Keratinocyte (primary cell): ENCODE data around the gene CISD2.
"Not testable (repeated sequence)": the region's sequence is repeated elsewhere in the genome, so short reads cannot be mapped to it uniquely, and the experiment has no call there.

ENCODE experiments used
- EZH2 ChIP-seq: IDR thresholded peaks from one replicate; pipeline ENCODE4 v1.6.1; 2012; ENCODE audit warnings: inconsistent platforms, mild to moderate bottlenecking, low read length, moderate library complexity
- TF ChIP-seq, protein P1 (sequence below), 3 experiments: IDR thresholded peaks in 1 of 3; conservative IDR thresholded peaks in 1 of 3; optimal IDR thresholded peaks in 1 of 3; 2 replicates in 2 of 3; 3 replicates in 1 of 3; pipeline versions ENCODE3 to v1.5.1; 2011; ENCODE audit warnings: low read length in 3 of 3, mild to moderate bottlenecking in 3 of 3, moderate library complexity in 2 of 3, control low read depth in 1 of 3, inconsistent platforms in 1 of 3; ENCODE audit not compliant: insufficient read depth in 2 of 3; ENCODE audit errors: extremely low read depth in 1 of 3

DNA sequence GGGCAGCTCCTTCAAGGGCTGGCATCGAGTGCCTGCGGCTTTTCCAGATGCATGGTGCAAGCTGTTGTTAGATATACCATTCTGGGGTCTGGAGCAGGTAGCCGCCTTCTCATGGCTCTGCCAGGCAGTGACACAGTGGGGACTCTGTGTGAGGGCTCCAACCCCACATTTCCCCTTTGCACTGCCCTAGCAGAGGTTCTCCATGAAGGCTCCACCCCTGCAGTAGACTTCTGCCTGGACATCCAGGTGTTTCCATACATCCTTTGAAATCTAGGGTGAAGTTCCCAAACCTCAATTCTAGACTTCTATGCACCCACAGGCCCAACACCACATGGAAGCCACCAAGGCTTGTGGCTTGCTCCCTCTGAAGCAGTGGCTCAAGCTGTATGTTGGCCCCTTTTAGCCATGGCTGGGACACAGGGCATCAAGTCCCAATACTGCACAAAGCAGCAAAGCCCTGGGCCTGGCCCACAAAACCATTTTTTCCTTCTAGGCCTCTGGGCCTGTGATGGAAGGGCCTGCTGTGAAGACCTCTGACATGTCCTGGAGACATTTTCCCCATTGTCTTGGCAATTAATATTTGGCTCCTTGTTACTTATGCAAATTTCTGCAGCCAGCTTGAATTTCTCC, 8.8 kb downstream of the CISD2 start:
- TF ChIP-seq, protein P1, sequence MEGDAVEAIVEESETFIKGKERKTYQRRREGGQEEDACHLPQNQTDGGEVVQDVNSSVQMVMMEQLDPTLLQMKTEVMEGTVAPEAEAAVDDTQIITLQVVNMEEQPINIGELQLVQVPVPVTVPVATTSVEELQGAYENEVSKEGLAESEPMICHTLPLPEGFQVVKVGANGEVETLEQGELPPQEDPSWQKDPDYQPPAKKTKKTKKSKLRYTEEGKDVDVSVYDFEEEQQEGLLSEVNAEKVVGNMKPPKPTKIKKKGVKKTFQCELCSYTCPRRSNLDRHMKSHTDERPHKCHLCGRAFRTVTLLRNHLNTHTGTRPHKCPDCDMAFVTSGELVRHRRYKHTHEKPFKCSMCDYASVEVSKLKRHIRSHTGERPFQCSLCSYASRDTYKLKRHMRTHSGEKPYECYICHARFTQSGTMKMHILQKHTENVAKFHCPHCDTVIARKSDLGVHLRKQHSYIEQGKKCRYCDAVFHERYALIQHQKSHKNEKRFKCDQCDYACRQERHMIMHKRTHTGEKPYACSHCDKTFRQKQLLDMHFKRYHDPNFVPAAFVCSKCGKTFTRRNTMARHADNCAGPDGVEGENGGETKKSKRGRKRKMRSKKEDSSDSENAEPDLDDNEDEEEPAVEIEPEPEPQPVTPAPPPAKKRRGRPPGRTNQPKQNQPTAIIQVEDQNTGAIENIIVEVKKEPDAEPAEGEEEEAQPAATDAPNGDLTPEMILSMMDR (optimal IDR thresholded peaks at IDR 0.05 in 1 of 3, IDR thresholded peaks at IDR 0.05 in 1 of 3, conservative IDR thresholded peaks at IDR 0.05 in 1 of 3; ENCODE audit: extremely low read depth in 1 of 3, insufficient read depth in 2 of 3, low read length in 3 of 3): not testable (repeated sequence)
- TF ChIP-seq EZH2: not testable (repeated sequence)
